GM19035 (cell line): ENCODE results near the gene LARGE1.

ENCODE experiments used
- ATAC-seq: cut with Tn5 transposase; IDR thresholded peaks from one replicate; pipeline ENCODE4 v1.9.1; 2021; ENCODE audit not compliant: unreplicated experiment

The LARGE1 gene

GRCh38 chr22:33785283-33785968, 134.8 kb downstream of the LARGE1 start:
- ATAC-seq: no peak

GRCh38 chr22:33781411-33781810, 138.9 kb downstream of the LARGE1 start:
- ATAC-seq: no peak

GRCh38 chr22:33780531-33781136, 139.6 kb downstream of the LARGE1 start:
- ATAC-seq: no peak

DNA sequence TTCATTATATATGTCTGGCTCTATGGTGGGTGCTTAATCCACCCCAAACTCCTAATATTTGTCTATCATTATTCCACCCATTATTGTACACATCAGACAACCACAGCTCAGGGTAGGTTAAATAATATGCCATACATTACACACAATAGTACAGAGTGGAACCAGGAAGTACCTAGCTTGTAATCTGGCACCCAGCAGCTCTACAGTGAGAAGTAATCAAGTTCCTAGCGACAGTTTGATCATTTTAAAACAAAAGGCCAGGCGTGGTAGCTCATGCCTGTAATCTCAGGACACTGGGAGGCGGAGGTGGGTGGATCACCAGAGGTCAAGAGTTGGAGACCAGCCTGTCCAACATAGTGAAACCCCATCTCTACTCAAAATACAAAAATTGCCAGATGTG, 141.0 kb downstream of the LARGE1 start:
- ATAC-seq: no peak

- ATAC-seq: no peak
These were observed 143.8 kb downstream of the LARGE1 start for GRCh38 chr22:33776491-33776890.

GRCh38 chr22:33774781-33775180, 145.5 kb downstream of the LARGE1 start:
- no peak for ATAC-seq

- ATAC-seq: no peak
These were observed 147.5 kb downstream of the LARGE1 start for GRCh38 chr22:33772745-33773144.

DNA sequence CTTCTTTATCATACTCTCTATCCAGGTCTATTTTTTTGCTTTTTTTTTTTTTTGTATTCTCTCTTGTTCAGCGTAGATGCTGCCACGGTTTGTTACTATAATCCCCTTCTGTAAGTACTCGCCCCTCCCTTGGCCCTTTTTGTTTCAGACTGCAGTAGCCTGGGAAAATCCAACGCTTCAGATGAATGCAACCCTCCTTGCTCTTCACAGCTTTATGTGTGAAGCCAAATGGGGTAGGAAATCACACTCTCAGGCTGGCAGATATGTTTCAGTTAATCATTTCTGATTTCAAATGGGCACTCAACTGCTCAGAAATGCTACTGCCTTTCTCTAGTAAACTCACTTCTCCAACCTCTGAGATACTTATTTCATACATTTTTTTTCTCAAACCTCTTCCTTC, 149.1 kb downstream of the LARGE1 start:
- no peak for ATAC-seq

DNA sequence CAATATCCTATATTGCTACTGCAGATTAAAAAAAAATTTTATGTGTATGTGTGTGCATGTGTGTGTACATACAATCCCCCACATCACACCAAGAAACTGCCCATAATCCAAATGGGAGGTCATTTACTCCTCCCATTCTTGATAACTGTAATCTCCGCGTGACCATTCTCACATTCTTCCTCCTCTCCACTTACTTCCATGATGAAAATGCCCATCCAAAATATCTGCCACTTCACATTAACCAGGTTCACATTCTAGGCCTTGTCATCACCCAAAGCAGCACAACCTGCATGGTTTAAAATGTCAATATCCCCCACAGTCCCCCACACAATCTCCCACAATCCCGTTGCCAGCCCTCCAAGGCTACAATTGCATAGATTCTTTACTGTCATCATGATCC, 149.6 kb downstream of the LARGE1 start:
- no peak for ATAC-seq

DNA sequence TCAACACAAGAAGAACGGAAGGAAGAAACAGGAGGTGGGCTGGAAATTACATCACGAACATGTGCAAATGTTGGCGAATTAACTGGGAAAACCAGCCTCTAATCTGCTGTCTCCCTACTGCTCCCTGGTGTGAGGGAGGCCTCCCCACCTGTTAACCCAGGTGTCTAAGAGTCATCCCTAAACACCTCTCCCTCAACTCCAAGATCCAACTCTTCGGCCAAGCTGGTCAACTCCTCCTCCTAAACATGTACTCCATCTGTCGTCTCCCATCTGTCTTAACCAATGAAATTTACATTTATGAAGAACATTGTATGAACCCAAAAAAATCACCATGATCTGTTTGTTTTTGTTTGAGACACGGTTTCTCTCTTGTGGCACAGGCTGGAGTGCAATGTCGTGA, 154.2 kb downstream of the LARGE1 start:
- ATAC-seq: no peak

- ATAC-seq: no peak
These were observed 161.3 kb downstream of the LARGE1 start for GRCh38 chr22:33758961-33759360.

- no peak for ATAC-seq
These were observed 162.3 kb downstream of the LARGE1 start for GRCh38 chr22:33757802-33758483.

GRCh38 chr22:33757041-33757801, 163.1 kb downstream of the LARGE1 start:
- no peak for ATAC-seq

DNA sequence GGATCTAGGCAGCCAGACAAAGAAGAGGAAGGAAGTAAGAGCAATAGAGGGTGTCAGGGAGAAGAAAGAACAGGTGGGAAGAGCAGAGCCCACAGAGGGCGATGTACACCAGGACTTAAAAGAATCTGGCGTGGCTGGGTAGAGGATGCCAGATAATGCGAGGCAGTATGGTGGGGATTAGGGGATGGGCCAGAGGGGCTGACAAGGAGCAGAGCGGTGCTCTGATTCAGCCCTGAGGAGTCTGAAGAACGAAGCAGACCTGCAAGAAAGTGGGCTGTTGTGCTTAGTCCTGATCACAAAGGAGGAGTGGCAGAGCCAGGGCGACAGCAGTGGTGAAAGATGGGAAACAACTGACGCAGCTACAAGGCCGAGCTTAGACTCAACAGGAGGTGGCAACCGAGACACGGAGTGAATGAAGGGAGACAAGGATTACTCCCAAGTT, 163.7 kb downstream of the LARGE1 start:
- no peak for ATAC-seq

- ATAC-seq: no peak
These were observed 171.6 kb downstream of the LARGE1 start for GRCh38 chr22:33748714-33749113.

DNA sequence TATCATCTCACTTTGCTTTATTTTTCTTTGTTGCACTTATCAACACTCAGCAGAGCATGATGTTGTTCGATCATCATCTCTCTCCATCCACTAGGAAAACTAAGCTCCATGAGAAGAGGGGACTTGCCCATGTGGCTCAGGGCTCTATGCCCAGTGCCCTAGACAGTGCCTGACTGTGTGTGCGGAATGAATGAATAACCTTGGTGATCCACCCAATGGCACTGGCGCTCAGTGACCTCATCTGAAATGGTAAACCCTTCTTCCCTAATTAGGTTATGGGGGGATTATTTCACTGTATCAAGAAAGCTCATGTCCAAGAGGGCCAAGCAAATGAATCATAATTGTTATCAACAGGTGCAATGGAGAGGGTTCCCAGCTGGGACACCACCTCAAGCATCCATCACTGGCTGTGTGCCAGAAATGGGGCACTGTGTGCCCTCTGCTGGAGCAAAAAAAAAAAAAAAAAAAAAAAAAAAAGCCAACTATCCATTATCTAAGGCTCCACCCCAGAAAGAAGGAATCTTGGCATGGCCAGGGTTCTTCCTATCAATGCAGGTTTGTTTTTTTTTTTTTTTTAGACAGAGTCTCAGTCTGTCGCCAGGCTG, 172.6 kb downstream of the LARGE1 start:
- no peak for ATAC-seq

GRCh38 chr22:33747029-33747428, 173.2 kb downstream of the LARGE1 start:
- no peak for ATAC-seq

DNA sequence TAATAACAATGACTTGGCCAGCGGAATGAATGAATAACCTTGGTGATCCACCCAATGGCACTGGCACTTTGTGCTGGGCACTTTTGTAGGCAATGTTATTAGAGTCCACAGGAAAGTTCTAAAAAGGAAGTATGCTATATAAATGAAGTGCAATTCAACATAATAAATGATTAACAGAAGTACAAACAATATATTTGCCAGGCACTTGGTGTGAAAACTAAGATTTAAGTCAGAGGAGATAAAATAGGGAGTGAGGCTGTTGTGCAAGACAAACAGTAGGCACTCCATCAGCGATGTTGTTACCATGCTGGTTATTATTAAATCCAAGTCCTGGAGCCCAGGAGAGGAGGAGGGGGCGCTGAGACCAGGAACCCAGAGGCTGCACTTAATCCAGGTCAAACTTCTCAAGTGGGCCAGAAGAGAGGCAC, 173.8 kb downstream of the LARGE1 start:
- ATAC-seq: no peak

DNA sequence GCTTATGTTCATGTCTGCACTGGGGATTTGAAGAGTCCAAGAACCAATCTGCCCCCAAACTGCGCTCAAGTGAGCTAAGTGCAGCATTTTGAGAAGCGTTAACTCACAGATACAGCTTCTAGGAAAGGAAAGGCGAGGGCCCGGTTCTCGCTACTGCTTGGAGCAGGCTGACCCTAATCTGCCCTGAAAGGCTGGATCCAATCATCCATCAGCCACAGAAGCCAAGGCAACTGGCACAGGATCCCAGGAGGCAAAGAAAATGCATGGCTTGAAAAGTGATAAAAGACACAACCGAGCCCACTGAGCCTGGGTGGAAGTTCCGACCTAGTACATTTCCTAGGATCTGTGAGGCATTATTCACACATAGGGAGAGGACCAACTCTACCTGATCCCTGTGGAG, 174.8 kb downstream of the LARGE1 start:
- ATAC-seq: no peak

DNA sequence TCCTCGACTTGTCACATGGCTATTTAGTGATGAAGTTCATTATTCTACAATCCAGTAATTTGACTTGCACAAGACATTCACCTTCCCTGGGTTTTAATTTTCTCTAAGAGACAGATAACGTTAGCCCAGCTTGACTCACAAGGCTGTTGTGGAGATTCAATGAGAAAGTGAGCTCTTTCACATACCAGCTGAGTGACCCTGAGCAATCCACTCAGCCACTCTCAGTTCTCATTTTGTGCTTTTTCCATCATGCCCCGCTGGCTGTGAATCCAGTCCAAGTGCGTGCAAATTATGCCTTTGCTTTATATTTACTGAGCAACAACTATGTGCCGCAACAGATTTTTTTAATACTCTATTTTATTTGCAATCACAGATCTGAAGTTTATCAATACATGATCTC, 176.5 kb downstream of the LARGE1 start:
- ATAC-seq: no peak

DNA sequence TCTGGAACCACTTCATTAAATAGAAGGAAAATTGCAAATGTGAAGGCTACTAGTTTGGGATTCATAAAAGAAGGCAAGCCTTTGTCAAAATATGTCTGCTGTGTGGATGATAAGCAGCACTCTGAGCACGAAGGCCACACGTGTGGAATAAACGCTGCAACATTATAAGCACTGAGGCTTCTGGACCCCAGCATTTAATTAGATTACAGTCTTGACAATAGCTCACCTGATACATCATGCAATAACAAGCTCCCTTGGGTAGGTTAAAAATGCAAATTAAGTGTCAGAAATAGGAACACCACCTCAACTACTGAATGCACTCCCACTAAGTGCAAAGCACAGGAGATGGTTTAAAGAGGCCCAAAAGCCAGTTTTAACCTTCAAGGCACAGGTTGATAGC, 179.3 kb downstream of the LARGE1 start:
- no peak for ATAC-seq
